Measurements from ENCODE around the gene HMGCS1. TPM values are rescaled to one million over a fixed set of nuclear protein-coding genes. Genes with fewer than 3 reads are reported as not detected.

The HMGCS1 gene
- total and polyA plus RNA-seq, 9 of the 15 experiments (the other 6 are each of a cell fraction or from before 2014, with no cell fraction given) = 43.7 to 337 (median 111) TPM

GRCh38 chr5:43320846-43321245 is 7.6 kb upstream of the HMGCS1 start (continued):
- TF ChIP-seq PRDM10 (IDR thresholded peaks at IDR 0.05; ENCODE audit: partially characterized antibody) (no peak), ZNF644 (tag; IDR thresholded peaks at IDR 0.05; ENCODE audit: low read depth) (peak; percentile 58; the same call in 1 of the 2 replicates), PCBP1 (IDR thresholded peaks at IDR 0.05; ENCODE audit: low read depth, low read length, poor library complexity, severe bottlenecking) (no peak), ATF6 (CRISPR knock-in tag; IDR thresholded peaks at IDR 0.05) (no peak), CREB3 (tag; conservative IDR thresholded peaks at IDR 0.05; ENCODE audit: low read depth) (0 out of 2 replicates have a peak, but pooled peaks have one; percentile 29), ATF4 (CRISPR knock-in tag; IDR thresholded peaks at IDR 0.05) (no peak), PURB (CRISPR knock-in tag; IDR thresholded peaks at IDR 0.05; ENCODE audit: low read depth) (no peak), RB1 (IDR thresholded peaks at IDR 0.05; ENCODE audit: low read depth) (no peak), RUNX1 (IDR thresholded peaks at IDR 0.05; ENCODE audit: low read depth) (no peak), SLC30A9 (CRISPR knock-in tag; IDR thresholded peaks at IDR 0.05) (no peak), ZNF174 (CRISPR knock-in tag; IDR thresholded peaks at IDR 0.05) (no peak), FOSL1 (tag; conservative IDR thresholded peaks at IDR 0.05) (no peak), CHD1 (IDR thresholded peaks at IDR 0.05; ENCODE audit: low read length) (no peak), NR2C1 (IDR thresholded peaks at IDR 0.05) (no peak), NR2C1 (tag; IDR thresholded peaks at IDR 0.05) (no peak), E2F5 (CRISPR knock-in tag; IDR thresholded peaks at IDR 0.05) (no peak)
- TF ChIP-seq, protein P1, sequence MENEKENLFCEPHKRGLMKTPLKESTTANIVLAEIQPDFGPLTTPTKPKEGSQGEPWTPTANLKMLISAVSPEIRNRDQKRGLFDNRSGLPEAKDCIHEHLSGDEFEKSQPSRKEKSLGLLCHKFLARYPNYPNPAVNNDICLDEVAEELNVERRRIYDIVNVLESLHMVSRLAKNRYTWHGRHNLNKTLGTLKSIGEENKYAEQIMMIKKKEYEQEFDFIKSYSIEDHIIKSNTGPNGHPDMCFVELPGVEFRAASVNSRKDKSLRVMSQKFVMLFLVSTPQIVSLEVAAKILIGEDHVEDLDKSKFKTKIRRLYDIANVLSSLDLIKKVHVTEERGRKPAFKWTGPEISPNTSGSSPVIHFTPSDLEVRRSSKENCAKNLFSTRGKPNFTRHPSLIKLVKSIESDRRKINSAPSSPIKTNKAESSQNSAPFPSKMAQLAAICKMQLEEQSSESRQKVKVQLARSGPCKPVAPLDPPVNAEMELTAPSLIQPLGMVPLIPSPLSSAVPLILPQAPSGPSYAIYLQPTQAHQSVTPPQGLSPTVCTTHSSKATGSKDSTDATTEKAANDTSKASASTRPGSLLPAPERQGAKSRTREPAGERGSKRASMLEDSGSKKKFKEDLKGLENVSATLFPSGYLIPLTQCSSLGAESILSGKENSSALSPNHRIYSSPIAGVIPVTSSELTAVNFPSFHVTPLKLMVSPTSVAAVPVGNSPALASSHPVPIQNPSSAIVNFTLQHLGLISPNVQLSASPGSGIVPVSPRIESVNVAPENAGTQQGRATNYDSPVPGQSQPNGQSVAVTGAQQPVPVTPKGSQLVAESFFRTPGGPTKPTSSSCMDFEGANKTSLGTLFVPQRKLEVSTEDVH (IDR thresholded peaks at IDR 0.05; ENCODE audit: low read depth, partially characterized antibody) = no peak
